ENCODE results near the gene MEIS2.

MEIS2 gene

DNA sequence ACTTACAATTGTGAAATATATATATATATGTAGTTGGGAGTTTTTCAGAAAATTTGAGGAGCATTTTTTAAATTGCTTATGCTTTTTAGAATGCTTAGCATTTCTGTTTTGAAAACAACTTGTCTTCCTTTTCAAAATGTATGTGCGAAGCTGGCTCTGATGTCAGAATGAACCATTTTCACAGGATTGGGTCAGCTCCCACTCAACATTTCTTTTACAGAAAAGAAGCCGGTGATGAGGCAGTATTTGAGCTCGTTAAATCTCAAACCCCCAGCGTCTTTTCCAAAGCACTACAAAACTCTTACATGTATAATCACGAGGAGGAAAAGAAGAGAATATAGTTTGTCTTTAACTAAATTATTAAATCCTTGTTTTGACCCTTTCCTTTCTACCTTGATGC, 225.4 kb downstream of the MEIS2 start:
- no peak overlapping the region for H3K4me3 ChIP-seq (ENCODE audit: low read length)
- TF ChIP-seq, protein P1, sequence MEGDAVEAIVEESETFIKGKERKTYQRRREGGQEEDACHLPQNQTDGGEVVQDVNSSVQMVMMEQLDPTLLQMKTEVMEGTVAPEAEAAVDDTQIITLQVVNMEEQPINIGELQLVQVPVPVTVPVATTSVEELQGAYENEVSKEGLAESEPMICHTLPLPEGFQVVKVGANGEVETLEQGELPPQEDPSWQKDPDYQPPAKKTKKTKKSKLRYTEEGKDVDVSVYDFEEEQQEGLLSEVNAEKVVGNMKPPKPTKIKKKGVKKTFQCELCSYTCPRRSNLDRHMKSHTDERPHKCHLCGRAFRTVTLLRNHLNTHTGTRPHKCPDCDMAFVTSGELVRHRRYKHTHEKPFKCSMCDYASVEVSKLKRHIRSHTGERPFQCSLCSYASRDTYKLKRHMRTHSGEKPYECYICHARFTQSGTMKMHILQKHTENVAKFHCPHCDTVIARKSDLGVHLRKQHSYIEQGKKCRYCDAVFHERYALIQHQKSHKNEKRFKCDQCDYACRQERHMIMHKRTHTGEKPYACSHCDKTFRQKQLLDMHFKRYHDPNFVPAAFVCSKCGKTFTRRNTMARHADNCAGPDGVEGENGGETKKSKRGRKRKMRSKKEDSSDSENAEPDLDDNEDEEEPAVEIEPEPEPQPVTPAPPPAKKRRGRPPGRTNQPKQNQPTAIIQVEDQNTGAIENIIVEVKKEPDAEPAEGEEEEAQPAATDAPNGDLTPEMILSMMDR (IDR thresholded peaks at IDR 0.05; ENCODE audit: insufficient read depth, low read depth, low read length, missing control alignments), result no peak
- DNase-seq (ENCODE audit: low read depth), result no peak

DNA sequence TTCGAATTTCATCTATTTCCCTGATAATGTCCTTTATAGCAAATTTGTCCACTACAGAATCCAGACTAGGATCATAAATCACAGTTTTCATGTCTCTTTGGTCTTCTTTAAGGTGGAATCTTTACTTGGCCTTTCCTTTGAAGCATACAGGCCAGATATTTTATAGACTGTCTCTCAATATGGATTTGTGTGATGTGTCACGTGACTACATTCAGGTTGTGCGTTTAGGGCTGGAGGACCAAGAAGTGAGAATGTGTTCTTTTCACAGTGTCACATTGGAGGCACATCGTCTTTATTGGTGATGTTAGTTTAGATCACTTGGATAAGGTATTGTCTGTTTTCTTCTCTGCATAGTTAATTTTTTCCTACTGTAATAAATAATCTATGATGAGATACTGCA, 232.9 kb downstream of the MEIS2 start:
- TF ChIP-seq, protein P1 (IDR thresholded peaks at IDR 0.05; ENCODE audit: insufficient read depth, low read depth, low read length, missing control alignments), result no peak
- no peak for DNase-seq (ENCODE audit: low read depth)
- H3K4me3 ChIP-seq (ENCODE audit: low read length), result no peak overlapping the region

GRCh38 chr15:36866896-36867295, 233.5 kb downstream of the MEIS2 start:
- H3K4me3 ChIP-seq (ENCODE audit: low read length), result no peak overlapping the region
- TF ChIP-seq, protein P1 (IDR thresholded peaks at IDR 0.05; ENCODE audit: insufficient read depth, low read depth, low read length, missing control alignments), result no peak
- no peak for DNase-seq (ENCODE audit: low read depth)

DNA sequence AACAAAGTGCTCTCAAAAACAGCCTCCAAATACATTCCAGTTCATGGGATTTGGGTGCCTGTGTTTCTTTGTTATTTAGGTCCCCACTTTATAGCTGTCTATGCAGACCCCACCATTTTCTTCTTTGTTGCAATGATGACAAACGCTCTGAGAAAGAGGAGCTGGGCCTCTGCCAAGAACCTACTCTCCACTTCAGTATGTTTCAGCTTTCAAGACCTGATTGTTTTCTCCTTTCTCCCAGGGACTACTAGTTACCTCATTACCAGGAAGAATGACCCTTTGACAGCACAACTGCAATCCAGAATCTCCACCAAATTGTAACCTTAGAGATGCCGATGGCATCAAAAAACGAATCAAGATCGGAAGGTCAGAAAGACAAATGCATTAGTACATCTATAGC, 236.8 kb downstream of the MEIS2 start:
- no peak for DNase-seq (ENCODE audit: low read depth)
- TF ChIP-seq, protein P1 (IDR thresholded peaks at IDR 0.05; ENCODE audit: insufficient read depth, low read depth, low read length, missing control alignments), result no peak
- no peak overlapping the region for H3K4me3 ChIP-seq (ENCODE audit: low read length)

DNA sequence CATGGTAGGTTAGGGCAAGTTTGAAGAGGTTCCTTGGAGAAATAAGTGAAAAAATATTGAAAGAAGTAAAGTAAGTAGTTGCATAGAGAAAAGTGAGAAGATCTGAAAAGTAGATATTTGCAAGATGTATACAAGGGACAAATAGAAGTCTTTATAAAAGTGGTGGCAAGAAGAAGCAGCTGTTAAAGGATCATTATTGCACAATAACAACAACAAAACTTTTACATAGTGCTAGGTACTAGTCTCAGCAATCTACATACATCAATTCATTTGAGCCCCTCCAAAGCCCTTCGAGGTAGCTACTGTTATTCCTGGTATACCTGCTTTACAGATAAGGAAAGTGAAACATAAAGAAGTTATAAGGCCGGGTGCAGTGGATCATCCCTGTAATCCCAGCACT, 239.6 kb downstream of the MEIS2 start:
- no peak for DNase-seq (ENCODE audit: low read depth)
- H3K4me3 ChIP-seq (ENCODE audit: low read length), result no peak overlapping the region
- TF ChIP-seq, protein P1 (IDR thresholded peaks at IDR 0.05; ENCODE audit: insufficient read depth, low read depth, low read length, missing control alignments), result no peak

GRCh38 chr15:36858423-36858822, 241.9 kb downstream of the MEIS2 start:
- no peak for DNase-seq (ENCODE audit: low read depth)

More at GRCh38 chr15:36858423-36858822, 241.9 kb downstream of the MEIS2 start:
- no peak overlapping the region for H3K4me3 ChIP-seq (ENCODE audit: low read length)
- TF ChIP-seq, protein P1 (IDR thresholded peaks at IDR 0.05; ENCODE audit: insufficient read depth, low read depth, low read length, missing control alignments), result no peak

Data from epithelial cell of esophagus (primary cell).